ENCODE measurements around the gene SARS2.
"Not testable (repeated sequence)": the region's sequence is repeated elsewhere in the genome, so short reads cannot be mapped to it uniquely, and the experiment has no call there.

The SARS2 gene

DNA sequence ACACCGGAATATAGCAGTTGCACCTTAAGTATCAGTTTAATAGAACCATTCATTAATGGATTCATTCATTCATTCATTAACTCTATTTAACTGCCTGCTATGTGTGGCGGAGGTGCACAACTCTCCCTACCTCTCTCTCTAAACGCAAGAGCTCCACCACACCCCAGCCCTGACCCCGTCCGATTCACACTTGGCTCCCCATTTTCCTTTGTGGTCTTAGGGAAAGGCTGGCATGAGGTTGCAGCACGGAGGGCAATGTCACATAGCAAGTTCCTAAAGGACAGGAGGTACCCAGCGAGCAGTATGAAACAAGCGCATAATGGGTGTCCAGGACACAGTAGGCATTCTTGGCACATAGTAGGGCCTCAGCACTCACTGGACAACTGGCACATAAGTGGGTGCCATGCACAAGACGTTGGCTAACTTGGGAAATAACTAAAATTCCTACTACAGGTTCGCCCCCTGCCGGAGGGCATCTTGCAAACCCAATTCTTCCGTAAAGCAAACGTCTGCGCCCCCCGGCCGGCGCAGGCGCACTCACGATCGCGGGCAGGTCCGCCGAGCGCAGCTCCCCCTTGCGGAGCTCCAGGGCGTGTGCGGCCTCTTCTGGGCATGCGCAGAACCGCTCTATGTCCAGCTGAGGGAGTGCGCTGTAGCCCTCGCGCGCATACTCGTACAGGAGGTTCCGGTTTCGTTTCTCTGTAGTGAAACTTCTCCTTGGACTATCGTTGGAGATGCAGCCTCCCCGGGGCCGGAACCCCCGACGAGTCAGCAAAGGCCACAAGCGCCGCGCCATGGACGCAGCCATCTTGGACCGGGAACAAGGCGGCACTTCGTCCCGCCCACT is at the start of gene SARS2:
Gene SARS2 (minus strand): TSS at position 835 of the 847 bp plus-strand sequence. CDS start 27 bp downstream, at position 808.
- peak; percentile 95 for DNase-seq

GRCh38 chr19:38979812-38980211 is 49.2 kb upstream of the SARS2 start:
- peak; percentile 58 for DNase-seq

- DNase-seq: no peak
These were observed 47.7 kb upstream of the SARS2 start for GRCh38 chr19:38978326-38978689.

- no peak for DNase-seq
These were observed 47.1 kb upstream of the SARS2 start for GRCh38 chr19:38977445-38978325.

- no peak for DNase-seq
These were observed 45.3 kb upstream of the SARS2 start for GRCh38 chr19:38975861-38976271.

GRCh38 chr19:38975214-38975860 is 44.8 kb upstream of the SARS2 start, which contains the start of gene FBXO17:
TSS of gene FBXO17 (minus strand) at chr19:38975742. CDS start at chr19:38950319, 25,423 bp downstream.
- DNase-seq: no peak

DNA sequence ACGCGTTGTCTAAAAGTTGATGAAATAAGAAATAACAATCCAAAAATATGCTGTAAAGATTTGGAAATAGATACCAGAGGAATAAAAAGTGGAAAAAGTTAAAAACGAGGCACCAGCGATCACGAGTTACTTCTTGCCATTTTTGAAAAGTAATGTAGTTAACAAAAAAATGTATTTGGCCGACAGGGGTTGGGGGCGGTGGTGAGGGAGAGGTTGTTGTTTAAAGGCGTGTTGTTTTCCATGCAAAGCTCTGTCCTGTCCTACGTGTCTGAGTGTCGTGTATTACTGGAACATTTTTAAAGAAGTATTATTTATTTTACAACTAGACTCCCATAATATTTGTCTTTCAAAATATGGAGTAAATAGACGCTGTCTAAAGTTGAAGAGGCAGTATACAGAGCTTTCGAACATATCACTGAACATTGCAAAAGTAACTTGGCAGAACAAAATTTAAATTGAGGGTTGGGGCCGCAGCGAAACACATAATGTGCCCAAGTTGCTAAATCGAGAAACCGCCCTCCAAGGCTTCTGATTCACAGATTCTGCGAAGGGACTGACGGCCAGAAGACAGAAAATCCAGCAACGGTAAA is 44.2 kb upstream of the SARS2 start:
- no peak for DNase-seq

GRCh38 chr19:38971672-38972071 is 41.1 kb upstream of the SARS2 start:
- no peak for DNase-seq

DNA sequence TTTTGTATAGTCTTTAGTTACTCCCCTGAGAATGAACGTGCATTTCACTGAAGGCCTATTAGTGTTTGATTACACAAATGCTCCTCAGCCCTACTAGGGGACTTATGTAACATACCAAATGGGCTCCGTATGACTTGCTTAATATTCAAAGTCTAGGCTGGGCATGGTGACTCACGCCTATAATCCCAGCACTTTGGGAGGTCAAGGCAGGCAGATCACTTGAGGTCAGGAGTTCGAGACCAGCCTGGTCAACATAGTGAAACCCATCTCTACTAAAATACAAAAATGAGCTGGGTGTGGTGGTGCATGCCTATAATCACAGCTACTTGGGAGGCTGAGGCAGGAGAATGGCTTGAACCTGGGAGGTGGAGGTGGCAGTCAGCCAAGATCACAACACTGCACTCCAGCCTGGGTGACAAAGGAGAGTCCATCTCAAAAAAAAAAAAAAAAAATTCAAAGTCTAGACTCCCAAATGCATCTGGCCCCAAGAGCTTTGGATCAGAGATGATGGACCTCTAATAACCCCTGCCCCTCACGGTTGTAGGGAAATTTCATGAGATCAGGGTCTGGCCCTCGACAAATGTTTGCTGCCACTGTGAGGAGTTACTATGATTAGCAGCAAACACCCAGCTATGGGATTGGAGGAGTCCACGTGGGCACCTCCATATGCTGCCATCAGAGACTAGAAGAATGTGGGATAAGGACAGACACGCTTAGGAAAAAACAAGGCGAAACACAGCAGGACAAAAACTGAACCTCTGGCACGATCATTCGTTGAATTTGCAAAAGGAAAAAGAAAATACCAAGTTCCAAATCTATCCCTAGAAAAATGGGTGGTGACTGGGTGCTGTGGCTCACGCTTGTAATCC is 40.3 kb upstream of the SARS2 start:
- DNase-seq: no peak

DNA sequence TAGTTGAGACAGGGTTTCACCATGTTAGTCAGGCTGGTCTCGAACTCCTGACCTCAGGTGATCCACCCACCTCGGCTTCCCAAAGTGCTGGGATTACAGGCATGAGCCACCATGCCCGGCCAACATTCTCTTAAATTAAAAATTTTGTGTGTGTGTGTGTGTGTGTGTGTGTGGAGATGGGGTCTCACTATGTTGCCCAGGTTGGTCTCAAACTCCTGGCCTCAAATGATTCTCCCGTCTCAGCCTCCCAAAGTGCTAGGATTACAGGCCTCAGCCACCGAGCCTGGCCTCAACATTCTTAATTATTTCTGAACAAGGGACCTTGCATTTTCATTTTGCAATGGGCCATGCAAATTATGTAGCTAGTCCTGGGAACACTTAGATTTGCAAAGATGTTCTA is 35.6 kb upstream of the SARS2 start:
- DNase-seq: not testable (repeated sequence)

- no peak for DNase-seq
These were observed 34.2 kb upstream of the SARS2 start for GRCh38 chr19:38964738-38965137.

DNA sequence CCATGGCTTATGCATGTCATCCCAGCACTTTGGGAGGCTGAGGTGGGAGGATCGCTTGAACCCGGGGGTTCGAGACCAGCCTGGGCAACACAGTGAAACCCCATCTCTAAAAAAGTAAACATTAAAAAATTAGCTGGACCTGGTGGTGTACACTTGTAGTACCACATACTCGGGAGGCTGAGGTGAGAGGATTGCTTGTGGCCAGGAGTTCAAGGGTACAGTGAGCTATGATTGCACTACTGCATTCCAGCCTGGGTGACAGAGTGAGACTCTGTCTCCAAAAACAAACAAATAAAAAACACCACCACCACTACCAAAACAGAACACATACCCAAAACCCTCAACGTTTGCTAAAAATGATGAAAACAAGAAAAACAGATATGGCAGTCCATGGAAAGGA is 29.1 kb upstream of the SARS2 start:
- DNase-seq: no peak

GRCh38 chr19:38958301-38958700 is 27.7 kb upstream of the SARS2 start:
- DNase-seq: no peak

DNA sequence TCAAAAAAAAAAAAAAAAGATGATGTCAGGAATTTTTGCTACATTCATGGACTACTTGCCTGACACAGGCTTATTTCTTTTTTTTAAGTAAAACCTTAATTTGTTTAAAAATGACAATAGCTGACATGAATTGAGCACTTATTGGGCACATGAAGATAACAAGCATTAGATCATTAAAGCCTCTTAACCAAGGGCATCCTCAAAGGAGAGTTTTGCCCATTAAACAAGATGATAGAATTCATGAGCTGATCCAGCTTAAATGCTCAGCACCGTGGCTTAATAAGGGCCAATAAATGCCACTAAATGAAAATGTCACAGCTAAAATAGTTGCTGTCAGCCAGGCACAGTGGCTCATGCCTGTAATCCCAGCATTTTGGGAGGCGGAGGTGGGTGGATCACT is 25.7 kb upstream of the SARS2 start:
- no peak for DNase-seq

GRCh38 chr19:38953677-38954076 is 23.1 kb upstream of the SARS2 start:
- no peak for DNase-seq

- peak; percentile 87 for DNase-seq
These were observed 22.0 kb upstream of the SARS2 start for GRCh38 chr19:38952395-38953165.

DNA sequence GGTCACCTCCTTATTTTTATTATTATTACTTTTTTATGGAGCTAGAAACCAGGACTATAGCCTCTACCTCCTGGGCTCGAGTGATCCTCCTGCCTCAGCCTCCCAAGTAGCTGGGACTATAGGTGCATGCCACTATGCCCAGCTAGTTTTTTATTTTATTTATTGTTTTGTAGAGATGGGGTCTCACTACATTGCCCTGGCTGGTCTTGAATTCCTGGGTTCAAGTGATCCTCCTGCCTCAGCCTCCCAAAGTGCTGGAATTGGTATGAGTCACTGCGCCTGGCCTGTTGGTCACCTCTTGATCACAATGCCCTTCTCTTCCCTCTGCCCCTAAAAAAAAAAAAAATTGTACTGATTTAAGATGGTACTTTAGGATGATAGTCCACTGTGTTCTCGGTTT is 20.6 kb upstream of the SARS2 start:
- DNase-seq: no peak

- peak; percentile 95 for DNase-seq
These were observed 19.2 kb upstream of the SARS2 start for GRCh38 chr19:38949580-38950367.

- no peak for DNase-seq
These were observed 15.9 kb upstream of the SARS2 start for GRCh38 chr19:38946229-38947010.

All from hematopoietic multipotent progenitor cell treated with erythropoietin and hydrocortisone succinate and interleukin-3 and kit ligand, for 6 days (in vitro differentiated cells).